IPS-NIHi11 (cell line): Measurements from ENCODE around the gene CDH23.

Source experiments
- DNase-seq: peaks from one replicate; pipeline ENCODE4 v3.0.0; 2012; ENCODE audit warnings: mixed read lengths, low spot score

The CDH23 gene

GRCh38 chr10:71392791-71393781, 3.6 kb upstream of the CDH23 start:
- DNase-seq, result no peak

DNA sequence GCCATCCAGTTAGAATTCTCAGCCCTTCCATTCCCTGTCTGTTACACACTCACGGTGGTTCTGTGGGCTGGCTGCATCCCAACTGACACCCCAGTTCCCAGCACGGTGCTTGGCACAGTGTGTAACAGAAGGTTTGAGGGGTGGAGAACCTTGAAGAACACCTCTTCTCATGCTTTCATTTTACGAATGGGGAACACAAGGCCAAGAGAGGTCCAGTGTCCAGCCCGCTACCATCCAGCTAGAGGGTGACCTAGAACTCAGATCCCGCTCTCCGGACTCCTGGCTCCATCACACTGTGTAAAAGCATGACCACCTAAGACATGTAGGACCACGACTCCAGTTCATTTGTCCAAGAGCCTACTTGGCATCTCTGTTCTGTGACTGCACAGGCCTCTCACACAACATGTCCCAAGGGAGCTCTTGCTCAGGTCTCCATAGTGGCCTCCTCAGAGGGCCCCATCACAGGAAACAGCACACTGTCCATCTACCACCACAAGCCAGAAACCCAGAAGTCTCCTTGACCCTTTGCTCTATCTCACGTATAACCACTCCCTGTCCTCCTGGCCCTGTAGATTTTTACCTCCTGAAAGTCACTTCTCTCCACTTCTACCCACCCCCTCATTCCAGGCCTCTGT, 2.8 kb upstream of the CDH23 start:
- no peak for DNase-seq

- DNase-seq, result no peak
These were observed 1.7 kb upstream of the CDH23 start for GRCh38 chr10:71394926-71395562.

DNA sequence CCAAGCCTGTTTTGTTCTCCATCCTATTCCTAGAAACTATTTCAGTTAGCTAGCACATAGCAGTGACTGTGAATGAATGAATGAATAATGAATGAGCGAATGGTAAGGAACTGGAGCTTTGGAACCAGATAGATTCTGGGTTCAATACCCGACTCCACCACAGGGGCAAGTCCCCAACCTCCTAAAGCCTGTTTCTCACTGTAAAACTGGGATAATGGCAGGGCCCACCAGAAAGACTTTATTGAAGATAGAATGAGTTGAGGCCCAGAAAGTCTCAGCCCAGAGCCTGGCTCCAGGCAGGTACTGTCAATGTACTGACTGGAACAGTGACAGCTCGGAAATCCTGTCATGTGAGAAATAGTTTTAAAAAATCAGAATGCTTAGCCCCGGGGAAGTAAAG, 1.1 kb upstream of the CDH23 start:
- DNase-seq, result no peak

GRCh38 chr10:71396084-71396710, 523 bp upstream of the CDH23 start:
- DNase-seq, result peak; percentile 85

- DNase-seq, result peak; percentile 44
These were observed 834 bp downstream of the CDH23 start for GRCh38 chr10:71397296-71398212.

GRCh38 chr10:71398976-71399375, 2.3 kb downstream of the CDH23 start:
- DNase-seq, result no peak

- DNase-seq, result no peak
These were observed 3.2 kb downstream of the CDH23 start for GRCh38 chr10:71399946-71400345.

- no peak for DNase-seq
These were observed 4.3 kb downstream of the CDH23 start for GRCh38 chr10:71401056-71401455.

- DNase-seq, result no peak
These were observed 5.3 kb downstream of the CDH23 start for GRCh38 chr10:71402005-71402404.

DNA sequence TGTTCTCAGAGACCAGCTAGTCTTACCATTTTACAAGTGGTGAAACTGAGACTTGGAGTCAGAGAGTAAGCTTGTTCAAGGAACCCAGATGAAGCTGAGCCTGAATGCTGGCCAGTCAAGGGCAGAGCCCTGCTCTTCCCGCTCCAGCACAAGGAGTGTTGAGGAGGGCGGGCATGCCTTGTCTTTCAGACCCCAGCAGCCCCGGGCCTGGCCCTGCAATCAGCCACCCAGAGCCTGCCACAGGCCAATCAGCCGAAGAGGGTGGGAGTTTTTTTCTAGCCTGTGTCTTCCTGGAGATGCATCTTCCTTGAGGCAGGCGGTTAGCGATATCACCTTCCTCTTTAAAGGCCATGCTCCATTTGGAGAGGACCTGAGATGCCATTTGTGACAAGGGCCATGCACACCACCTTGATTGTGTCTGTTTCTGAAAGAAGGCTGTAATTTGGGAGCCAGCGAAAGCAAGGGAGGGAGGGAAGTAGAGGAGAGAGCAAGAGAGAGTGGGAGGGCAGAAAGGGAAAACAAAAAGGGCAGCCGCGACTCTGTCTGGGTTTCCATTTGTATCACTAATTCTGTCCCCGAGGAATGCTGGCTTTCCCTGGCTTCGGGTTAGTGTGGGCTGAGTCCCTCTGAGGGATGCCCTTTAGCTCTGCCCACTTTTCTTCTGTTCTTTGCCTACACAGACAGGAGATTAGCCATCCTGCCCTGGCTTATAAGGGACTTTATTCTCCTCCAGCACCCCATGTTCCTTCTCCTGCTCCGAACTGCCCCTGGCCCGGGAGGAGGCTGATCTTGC, 8.0 kb downstream of the CDH23 start:
- no peak for DNase-seq

GRCh38 chr10:71406878-71407277, 10.2 kb downstream of the CDH23 start:
- DNase-seq, result no peak

- DNase-seq, result no peak
These were observed 11.9 kb downstream of the CDH23 start for GRCh38 chr10:71408436-71409225.

DNA sequence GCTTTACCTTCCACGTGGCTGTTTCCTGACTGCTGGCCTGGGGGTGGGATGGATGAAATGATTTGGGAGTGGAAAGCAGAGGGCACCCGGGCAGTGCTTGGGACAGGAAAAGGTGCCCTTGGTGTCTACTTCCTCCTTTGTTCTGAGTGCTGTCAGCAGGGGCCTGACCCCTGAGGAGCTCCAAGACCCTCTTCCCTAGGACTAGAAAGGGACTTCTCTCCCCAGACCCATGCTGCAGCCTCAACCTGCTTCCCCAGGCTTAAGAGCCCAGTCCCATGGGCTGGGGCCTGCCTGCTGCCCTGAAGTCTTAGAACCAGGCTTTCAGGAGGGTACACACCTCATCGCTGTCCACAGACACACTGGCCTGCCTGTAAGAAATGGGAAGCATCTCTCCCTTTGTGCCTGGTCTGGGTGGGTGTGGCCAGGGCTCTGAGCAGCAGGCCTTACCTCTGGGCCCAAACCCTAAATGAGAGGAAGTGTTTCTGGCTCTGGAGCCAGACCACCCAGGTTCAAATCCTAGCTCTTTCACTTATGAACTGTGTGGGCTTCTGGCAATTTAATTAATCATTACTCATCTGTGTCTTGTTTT, 12.9 kb downstream of the CDH23 start:
- no peak for DNase-seq

GRCh38 chr10:71413581-71413980, 16.9 kb downstream of the CDH23 start:
- no peak for DNase-seq

DNA sequence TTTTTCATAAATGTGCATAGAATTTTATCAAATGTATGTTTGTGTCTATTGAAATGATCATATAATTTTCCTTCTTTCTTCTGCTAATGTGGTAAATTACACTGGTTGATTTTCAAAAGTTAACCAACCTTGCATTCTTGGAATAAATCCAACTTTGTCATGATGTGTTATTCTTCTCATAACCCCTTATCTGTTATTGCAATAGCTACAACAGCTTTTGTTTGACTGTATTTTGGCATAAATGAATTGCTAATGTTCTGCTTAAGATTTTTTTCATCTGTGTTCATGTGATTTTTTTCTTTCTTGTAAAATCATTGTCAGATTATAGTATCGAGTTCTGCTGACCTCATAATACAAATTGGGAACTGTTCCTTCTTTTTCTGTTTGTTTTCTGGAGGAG, 17.6 kb downstream of the CDH23 start:
- no peak for DNase-seq

- DNase-seq, result no peak
These were observed 22.4 kb downstream of the CDH23 start for GRCh38 chr10:71419002-71419540.

- DNase-seq, result no peak
These were observed 23.0 kb downstream of the CDH23 start for GRCh38 chr10:71419750-71420149.

DNA sequence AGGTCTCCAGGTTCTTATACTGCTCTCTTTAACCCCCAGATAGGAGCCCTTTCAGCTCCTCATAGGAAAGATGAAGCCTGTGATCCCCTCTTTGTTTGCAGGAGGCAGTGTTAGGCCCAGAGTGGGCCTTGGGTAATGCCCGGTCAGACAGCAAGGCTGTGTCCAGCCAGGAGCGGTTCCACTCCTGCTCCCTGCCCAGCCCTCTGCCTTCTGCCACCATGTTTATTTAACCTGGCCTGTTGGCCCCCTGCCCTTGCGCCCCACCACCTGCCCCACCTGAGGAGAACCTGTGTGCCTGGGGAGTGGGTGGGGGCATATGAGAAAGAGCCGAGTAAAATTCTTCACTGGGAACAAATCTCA, 24.3 kb downstream of the CDH23 start:
- DNase-seq, result no peak
